NCI-H2107 treated with DMSO at 0.1 percent for 48 hours (cell line): ENCODE measurements around the gene PCTP.
A peak's percentile ranks its signal among the peaks of the same experiment; 100 is the strongest.

ENCODE experiments used
- DNase-seq: peaks from one replicate; lab custom pipeline; 2025; ENCODE audit not compliant: unreplicated experiment; lab: John Stamatoyannopoulos, UW

PCTP gene

GRCh38 chr17:55751720-55752250 lies 934 bp downstream of the PCTP start:
- DNase-seq: no peak

GRCh38 chr17:55756689-55757088 lies 5.8 kb downstream of the PCTP start:
- no peak for DNase-seq

- no peak for DNase-seq
Observed at GRCh38 chr17:55757659-55758058, 6.8 kb downstream of the PCTP start.

DNA sequence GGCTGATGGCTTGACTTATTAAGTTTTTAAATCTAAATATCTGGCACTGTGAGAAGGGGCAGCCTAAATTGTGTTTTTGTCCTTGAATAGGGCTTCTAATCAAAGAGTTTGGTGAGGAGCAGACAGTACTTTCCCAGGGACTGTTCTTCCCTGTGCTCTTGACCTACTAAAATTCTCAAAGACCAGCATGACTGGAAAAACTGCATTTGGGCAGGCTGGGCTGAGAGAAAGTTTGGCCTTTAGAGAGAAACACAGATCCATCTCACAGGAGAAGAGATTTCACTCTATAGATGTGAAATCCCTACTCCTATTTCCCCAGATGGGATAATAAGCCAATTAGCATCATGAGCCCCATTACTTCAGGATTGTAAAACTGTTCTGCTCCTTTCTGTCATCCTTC lies 7.3 kb downstream of the PCTP start:
- DNase-seq: no peak

DNA sequence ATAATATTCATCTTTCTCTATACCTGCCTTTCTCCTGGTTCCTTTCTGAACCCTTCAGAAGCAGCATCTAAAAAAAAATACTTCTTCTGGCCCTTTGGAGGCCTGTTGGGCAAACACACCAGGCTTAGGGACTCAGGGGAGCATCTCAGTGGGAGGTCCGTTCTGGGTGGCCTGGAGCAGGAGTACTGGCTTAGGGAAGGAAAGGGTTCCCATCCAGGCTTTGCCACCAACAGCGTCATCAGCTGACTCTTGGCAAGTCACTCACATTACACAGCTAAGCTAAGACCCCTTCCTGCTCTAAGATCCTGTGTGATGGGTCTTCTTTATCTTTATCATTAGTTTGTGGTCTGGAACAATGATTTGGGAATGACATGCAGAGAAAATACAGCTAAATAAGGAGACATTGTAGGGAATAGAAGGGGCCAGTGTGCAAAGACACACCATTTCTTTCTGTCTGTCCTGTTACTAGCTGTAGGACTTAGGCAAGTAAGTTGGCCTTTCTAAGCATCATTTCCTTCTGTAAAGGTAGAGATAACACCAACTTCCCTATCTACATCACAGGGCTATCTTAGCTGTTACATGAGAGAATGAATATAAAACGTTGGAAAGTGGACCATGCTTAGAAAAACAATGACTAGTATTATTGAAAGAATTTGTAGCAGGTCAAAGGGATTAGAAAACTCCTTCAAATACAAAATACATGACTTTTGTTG lies 9.9 kb downstream of the PCTP start:
- no peak for DNase-seq

GRCh38 chr17:55762086-55762858 lies 11.4 kb downstream of the PCTP start:
- DNase-seq: no peak

- DNase-seq: no peak
Observed at GRCh38 chr17:55763856-55764255, 13.0 kb downstream of the PCTP start.

DNA sequence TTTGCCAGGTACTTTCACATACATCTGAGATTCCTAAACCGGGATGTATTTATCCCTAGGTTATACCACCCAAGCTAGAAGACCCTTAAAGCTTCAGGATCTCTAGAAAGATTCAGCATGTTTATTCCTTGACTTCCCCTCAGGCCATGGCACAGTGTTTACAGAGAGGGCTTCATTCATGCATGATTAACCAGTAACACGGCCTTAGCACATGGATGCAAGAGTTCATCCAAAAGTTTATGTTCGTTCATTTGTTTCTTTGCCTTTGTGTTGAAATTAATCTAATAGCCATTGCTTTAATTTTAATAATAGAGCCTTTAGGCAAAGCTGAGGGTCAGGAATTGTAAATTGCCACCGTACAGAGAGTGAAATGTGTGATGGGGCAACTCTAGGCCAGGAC lies 13.8 kb downstream of the PCTP start:
- no peak for DNase-seq

DNA sequence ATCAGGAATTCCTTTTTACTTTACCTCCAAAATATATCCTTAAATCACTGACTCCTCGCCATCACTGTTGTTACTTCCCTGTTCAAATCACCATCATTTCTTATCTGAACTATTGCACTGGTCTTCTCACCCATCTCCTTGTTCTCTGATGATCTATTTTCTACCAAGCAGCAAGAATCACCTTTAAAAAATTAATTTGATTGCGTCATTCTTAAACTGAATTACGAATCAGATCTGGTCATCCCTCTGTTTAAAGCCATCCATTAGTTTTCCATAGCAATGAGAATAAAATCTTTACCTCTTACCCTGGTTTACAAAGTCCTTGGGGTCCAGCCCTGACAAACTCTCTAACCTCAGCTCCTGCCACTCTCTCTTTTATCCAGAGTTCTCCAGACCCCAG lies 14.6 kb downstream of the PCTP start:
- DNase-seq: no peak

GRCh38 chr17:55768936-55769624 lies 18.2 kb downstream of the PCTP start:
- no peak for DNase-seq

GRCh38 chr17:55769625-55770000 lies 18.8 kb downstream of the PCTP start:
- DNase-seq: no peak

DNA sequence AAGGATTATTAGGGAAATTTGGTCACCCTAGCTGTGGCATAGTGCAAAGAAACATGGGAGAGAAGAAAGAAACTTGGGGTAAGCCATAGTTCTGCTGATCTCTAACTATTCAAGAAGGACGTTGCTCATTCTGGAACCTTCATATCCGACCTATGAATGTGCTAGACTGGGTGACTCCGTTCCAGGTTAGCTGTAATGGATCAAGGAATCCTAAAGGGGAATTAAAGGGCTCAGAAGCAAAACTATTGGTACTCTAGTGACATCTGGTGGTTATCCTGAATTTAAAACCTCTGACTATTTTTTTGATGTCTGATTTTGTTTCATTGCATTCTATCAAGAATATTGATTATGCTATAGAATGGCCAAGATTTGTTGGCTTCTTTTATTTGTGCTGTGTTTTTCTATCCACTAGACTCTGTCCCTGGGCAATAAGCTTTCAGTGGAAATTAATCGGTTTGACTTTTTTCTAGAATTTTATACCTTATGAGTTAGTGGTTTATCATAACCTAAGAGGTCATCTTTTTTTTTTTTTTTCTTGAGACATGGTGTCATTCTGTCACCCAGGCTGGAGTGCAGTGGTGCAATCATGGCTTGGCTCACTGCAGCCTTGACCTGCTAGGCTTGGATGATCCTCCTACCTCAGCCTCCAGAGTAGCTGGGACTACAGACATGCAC lies 19.5 kb downstream of the PCTP start:
- peak; percentile 30 for DNase-seq

DNA sequence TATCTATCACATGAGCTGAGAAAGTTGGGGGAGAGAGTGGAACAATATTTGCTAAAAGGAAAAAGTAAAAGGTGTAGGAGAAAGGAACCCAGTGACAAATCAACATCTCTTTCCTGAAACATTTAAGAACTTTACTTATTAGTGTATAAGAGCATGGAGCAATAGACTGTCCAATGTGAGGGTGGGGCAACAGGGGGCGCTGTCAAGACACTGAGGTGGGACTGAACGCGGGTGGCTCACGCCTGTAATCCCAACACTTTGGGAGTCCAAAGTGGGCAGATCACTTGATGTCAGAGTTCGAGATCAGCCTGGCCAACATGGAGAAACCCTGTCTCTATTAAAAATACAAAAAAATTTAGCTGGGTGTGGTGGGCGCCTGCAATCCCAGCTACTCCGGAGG lies 21.2 kb downstream of the PCTP start:
- no peak for DNase-seq

GRCh38 chr17:55773671-55774070 lies 22.8 kb downstream of the PCTP start:
- no peak for DNase-seq

GRCh38 chr17:55774846-55775271 lies 24.0 kb downstream of the PCTP start:
- no peak for DNase-seq

GRCh38 chr17:55776271-55776670 lies 25.4 kb downstream of the PCTP start:
- no peak for DNase-seq

DNA sequence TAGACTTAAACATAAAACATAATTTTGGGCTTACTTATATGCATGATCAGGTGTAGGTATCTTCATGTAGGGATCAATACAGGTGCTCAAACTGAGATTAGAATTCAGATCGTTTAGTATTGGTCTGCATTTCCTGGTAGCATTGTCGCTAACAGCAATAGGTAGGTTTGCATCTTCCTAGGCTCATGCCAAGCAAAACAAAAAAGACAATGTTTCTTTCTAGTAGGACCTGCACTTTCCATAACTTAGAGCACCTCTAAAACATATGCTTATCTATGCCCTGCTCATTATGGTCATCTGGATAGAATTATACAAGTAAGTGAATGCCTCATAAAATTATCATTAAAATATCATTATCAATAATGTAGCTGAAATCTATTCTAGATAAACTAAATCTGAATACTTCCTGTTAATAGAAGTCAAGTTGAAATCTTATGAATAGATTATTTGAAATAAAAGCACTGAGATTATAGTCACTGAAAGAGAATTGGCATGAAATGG lies 26.7 kb downstream of the PCTP start:
- no peak for DNase-seq

GRCh38 chr17:55778389-55779118 lies 27.7 kb downstream of the PCTP start:
- DNase-seq: no peak

DNA sequence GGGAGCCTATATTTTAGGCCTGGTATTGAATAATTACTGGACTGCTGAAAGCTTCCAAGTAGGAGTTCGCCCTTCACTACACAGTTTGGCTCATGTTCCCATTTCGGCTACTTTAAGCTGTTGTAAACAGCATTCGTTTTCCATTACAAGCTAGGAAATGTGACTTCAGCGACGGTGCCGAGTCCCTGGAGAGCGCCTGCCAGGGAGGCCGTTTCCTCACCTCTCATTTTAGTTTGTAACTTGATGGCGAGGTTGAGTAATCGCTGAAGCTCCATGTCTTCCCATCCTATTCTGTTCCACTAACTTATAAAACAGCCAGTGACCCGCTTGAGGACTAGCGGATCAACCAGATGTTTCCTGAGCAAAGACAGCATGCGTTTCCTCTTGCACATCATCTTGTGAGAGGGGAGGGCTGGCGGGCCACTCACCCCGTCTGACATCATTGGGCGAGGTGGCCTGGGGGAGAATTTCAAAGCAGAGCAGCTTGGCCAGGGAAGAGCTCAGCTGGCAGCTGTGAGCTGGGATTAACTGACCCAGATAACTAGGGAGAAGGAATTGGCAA lies 32.9 kb downstream of the PCTP start:
- DNase-seq: no peak

- DNase-seq: no peak
Observed at GRCh38 chr17:55784666-55785065, 33.8 kb downstream of the PCTP start.
